ENCODE measurements around the gene SSTR3.
"Not testable (repeated sequence)": the region's sequence is repeated elsewhere in the genome, so short reads cannot be mapped to it uniquely, and the experiment has no call there.

SSTR3 gene

GRCh38 chr22:37210041-37210803, 2.1 kb downstream of the SSTR3 start:
- ATAC-seq (no peak), DNase-seq (no peak)

- ATAC-seq (no peak), DNase-seq (no peak)
Measured at GRCh38 chr22:37209140-37209845, 3.0 kb downstream of the SSTR3 start.

GRCh38 chr22:37208401-37209139, 3.7 kb downstream of the SSTR3 start:
- ATAC-seq = no peak
- DNase-seq = no peak

- ATAC-seq (no peak), DNase-seq (no peak)
Measured at GRCh38 chr22:37207981-37208380, 4.3 kb downstream of the SSTR3 start.

GRCh38 chr22:37206841-37207821, 5.1 kb downstream of the SSTR3 start:
- ATAC-seq = no peak
- DNase-seq = no peak

GRCh38 chr22:37206118-37206840, 6.0 kb downstream of the SSTR3 start:
- ATAC-seq (no peak), DNase-seq (no peak)

GRCh38 chr22:37205046-37205445, 7.2 kb downstream of the SSTR3 start:
- DNase-seq (no peak), ATAC-seq (no peak)

- DNase-seq (no peak), ATAC-seq (no peak)
Measured at GRCh38 chr22:37204045-37204655, 8.1 kb downstream of the SSTR3 start.

GRCh38 chr22:37203354-37204044, 8.8 kb downstream of the SSTR3 start:
- ATAC-seq = no peak
- DNase-seq = no peak

- DNase-seq (no peak), ATAC-seq (no peak)
Measured at GRCh38 chr22:37202716-37203115, 9.6 kb downstream of the SSTR3 start.

- no peak for ATAC-seq
- no peak for DNase-seq
Measured at GRCh38 chr22:37202001-37202555, 10.2 kb downstream of the SSTR3 start.

GRCh38 chr22:37201443-37201820, 10.8 kb downstream of the SSTR3 start:
- not testable (repeated sequence) for DNase-seq, ATAC-seq

GRCh38 chr22:37199760-37200108, 12.5 kb downstream of the SSTR3 start:
- DNase-seq = no peak
- ATAC-seq = peak; percentile 4

- DNase-seq (peak; percentile 100), ATAC-seq (peak; percentile 96)
Measured at GRCh38 chr22:37199103-37199759, 13.0 kb downstream of the SSTR3 start.

GRCh38 chr22:37198258-37199102, 13.8 kb downstream of the SSTR3 start:
- ATAC-seq (peak; percentile 39), DNase-seq (peak; percentile 98)

- no peak for ATAC-seq
- no peak for DNase-seq
Measured at GRCh38 chr22:37197451-37198257, 14.6 kb downstream of the SSTR3 start.
